Mesodermal cell (in vitro differentiated cells): ENCODE measurements around the gene GCSAML. TPM values are rescaled to one million over a fixed set of nuclear protein-coding genes. Genes with fewer than 3 reads are reported as not detected.
"Not testable (repeated sequence)": the region's sequence is repeated elsewhere in the genome, so short reads cannot be mapped to it uniquely, and the experiment has no call there.

Experiments
- H3K27ac ChIP-seq: 2 replicates; pipeline ENCODE4 v1.7.0; 2013; ENCODE audit warnings: mild to moderate bottlenecking, low read depth, low read length, moderate library complexity; ENCODE audit not compliant: severe bottlenecking
- H3K36me3 ChIP-seq: 2 replicates; pipeline ENCODE4 v1.7.1; 2013; ENCODE audit warnings: mild to moderate bottlenecking, low read length, moderate library complexity; ENCODE audit not compliant: control insufficient read depth, insufficient read depth
- H3K4me1 ChIP-seq: one replicate; pipeline ENCODE4 v1.7.1; 2013; ENCODE audit warnings: mild to moderate bottlenecking, low read length; ENCODE audit not compliant: insufficient read depth, control insufficient read depth, poor library complexity, severe bottlenecking
- H3K4me3 ChIP-seq: 2 replicates; pipeline ENCODE4 v1.7.0; 2013; ENCODE audit warnings: low read length, control low read depth, mild to moderate bottlenecking; ENCODE audit not compliant: insufficient read depth, poor library complexity, severe bottlenecking; ENCODE audit errors: extremely low read depth
- H3K9me3 ChIP-seq: 2 replicates; pipeline ENCODE4 v1.7.1; 2013; ENCODE audit warnings: mild to moderate bottlenecking, low read length, moderate library complexity; ENCODE audit not compliant: control insufficient read depth
- WGBS, 2 experiments: methylation state at CpG; one replicate each; pipeline ENCODE4 v1.1.5; 2013; ENCODE audit warnings: missing lambda C conversion rate in 2 of 2; ENCODE audit not compliant: insufficient coverage in 2 of 2; 5-methylcytosine and 5-hydroxymethylcytosine counted together
- polyA plus RNA-seq, 2 experiments: library from polyadenylated mRNA; stranded (reverse); fragments of 50-300 nt; gene quantifications; one replicate each; pipeline ENCODE4 v1.2.3, GENCODE V29; 2013

The GCSAML gene
- not detected for polyA plus RNA-seq (2013, experiment 1 of 2)
- polyA plus RNA-seq (2013, experiment 2 of 2), result not detected

DNA sequence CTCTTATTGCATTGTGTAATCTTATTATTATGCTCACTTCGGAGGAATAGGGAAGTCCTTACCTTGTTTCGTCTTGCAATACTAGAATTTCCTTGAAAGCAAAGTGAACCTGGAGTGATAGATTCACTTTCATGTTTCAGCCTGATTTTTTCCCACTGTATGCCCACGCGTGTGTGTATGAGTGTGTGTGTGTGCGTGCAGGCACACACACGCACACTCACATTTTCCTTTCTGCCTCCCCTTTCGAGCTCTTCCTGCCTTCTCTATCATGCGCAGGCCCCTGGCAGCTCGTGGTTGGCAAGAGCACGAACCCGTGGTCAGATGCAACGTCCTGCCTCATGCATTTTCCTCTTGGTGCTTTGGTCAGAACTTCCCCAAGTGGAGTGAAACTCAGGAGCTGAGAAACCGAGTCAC lies at the start of gene GCSAML:
Gene GCSAML (plus strand): TSS at position 366 of the 414 bp plus-strand sequence. CDS start 58 bp downstream, outside the sequence.
- Histone ChIP-seq H3K9me3 (no peaks in the 10 kb centered on the region), H3K4me1 (peaks cover 15% of the 10 kb centered on the region), H3K4me3 (no peak within 1 kb of the TSS), H3K36me3 (no peaks in the 10 kb centered on the region), H3K27ac (no peak within 1 kb of the TSS)
- 85 to 88% methylated on average over 7 to 9 of the region's 13 CpGs for WGBS, 2 experiments

- 100% methylated on average over 1 of the region's 3 CpGs; no CpG with 5 or more reads in 1 of the 2 experiments for WGBS, 2 experiments
- Histone ChIP-seq H3K4me3 (no peak overlapping the region), H3K9me3 (no peaks in the 10 kb centered on the region), H3K27ac (no peak overlapping the region), H3K36me3 (no peaks in the 10 kb centered on the region), H3K4me1 (peaks cover 5% of the 10 kb centered on the region)
These were observed 48.1 kb upstream of the GCSAML start for GRCh38 chr1:247500865-247501264.

- WGBS, 2 experiments, result 33% methylated on average over 2 of the region's 3 CpGs; no CpG with 5 or more reads in 1 of the 2 experiments
- H3K27ac ChIP-seq, result no peak overlapping the region
- H3K9me3 ChIP-seq, result no peaks in the 10 kb centered on the region
- H3K4me1 ChIP-seq, result no peaks in the 10 kb centered on the region
- H3K36me3 ChIP-seq, result no peaks in the 10 kb centered on the region
- H3K4me3 ChIP-seq, result no peak overlapping the region
These were observed 42.1 kb upstream of the GCSAML start for GRCh38 chr1:247506831-247507230.

- no peaks in the 10 kb centered on the region for H3K4me1 ChIP-seq
- no peak overlapping the region for H3K27ac ChIP-seq
- H3K36me3 ChIP-seq, result no peaks in the 10 kb centered on the region
- no peak overlapping the region for H3K4me3 ChIP-seq
- 93 to 97% methylated on average over 59 to 69 of the region's 72 CpGs for WGBS, 2 experiments
- H3K9me3 ChIP-seq, result no peaks in the 10 kb centered on the region
These were observed 30.9 kb upstream of the GCSAML start for GRCh38 chr1:247517795-247518612.

GRCh38 chr1:247518613-247518891 lies 30.4 kb upstream of the GCSAML start:
- 93 to 95% methylated on average over 16 to 19 of the region's 19 CpGs for WGBS, 2 experiments
- no peaks in the 10 kb centered on the region for H3K9me3 ChIP-seq
- H3K4me1 ChIP-seq, result no peaks in the 10 kb centered on the region
- H3K36me3 ChIP-seq, result no peaks in the 10 kb centered on the region
- no peak overlapping the region for H3K27ac ChIP-seq
- no peak overlapping the region for H3K4me3 ChIP-seq

- H3K4me3 ChIP-seq, H3K4me1 ChIP-seq, H3K27ac ChIP-seq, H3K36me3 ChIP-seq, H3K9me3 ChIP-seq: not testable (repeated sequence)
- 90 to 92% methylated on average over 15 to 17 of the region's 30 CpGs for WGBS, 2 experiments
These were observed 27.0 kb upstream of the GCSAML start for GRCh38 chr1:247521886-247522285.

GRCh38 chr1:247528812-247529474 lies 20.0 kb upstream of the GCSAML start:
- H3K36me3 ChIP-seq, result no peaks in the 10 kb centered on the region
- H3K4me1 ChIP-seq, result no peaks in the 10 kb centered on the region
- no peaks in the 10 kb centered on the region for H3K9me3 ChIP-seq
- WGBS, 2 experiments, result 100% methylated on average over 1 of the region's 2 CpGs; no CpG with 5 or more reads in 1 of the 2 experiments
- H3K27ac ChIP-seq, result no peak overlapping the region
- H3K4me3 ChIP-seq, result no peak overlapping the region

- H3K27ac ChIP-seq, result no peak overlapping the region
- no peaks in the 10 kb centered on the region for H3K4me1 ChIP-seq
- no peaks in the 10 kb centered on the region for H3K9me3 ChIP-seq
- no CpG with 5 or more reads among the region's 1 CpG for WGBS, 2 experiments
- no peak overlapping the region for H3K4me3 ChIP-seq
- H3K36me3 ChIP-seq, result no peaks in the 10 kb centered on the region
These were observed 19.1 kb upstream of the GCSAML start for GRCh38 chr1:247529771-247530355.

GRCh38 chr1:247530785-247531184 lies 18.1 kb upstream of the GCSAML start:
- WGBS, 2 experiments, result 94% methylated on average over 30 to 40 of the region's 41 CpGs

GRCh38 chr1:247531937-247532336 lies 17.0 kb upstream of the GCSAML start:
- no peak overlapping the region for H3K4me3 ChIP-seq
- no peaks in the 10 kb centered on the region for H3K36me3 ChIP-seq
- H3K4me1 ChIP-seq, result no peaks in the 10 kb centered on the region
- H3K27ac ChIP-seq, result no peak overlapping the region
- WGBS, 2 experiments, result 86 to 97% methylated on average over 5 to 7 of the region's 8 CpGs
- H3K9me3 ChIP-seq, result no peaks in the 10 kb centered on the region

More at GRCh38 chr1:247530785-247531184, 18.1 kb upstream of the GCSAML start:
- no peaks in the 10 kb centered on the region for H3K9me3 ChIP-seq
- H3K4me1 ChIP-seq, result no peaks in the 10 kb centered on the region
- H3K27ac ChIP-seq, result no peak overlapping the region
- no peak overlapping the region for H3K4me3 ChIP-seq
- H3K36me3 ChIP-seq, result no peaks in the 10 kb centered on the region
